Measurements from ENCODE around the gene CCDC47.

DNA sequence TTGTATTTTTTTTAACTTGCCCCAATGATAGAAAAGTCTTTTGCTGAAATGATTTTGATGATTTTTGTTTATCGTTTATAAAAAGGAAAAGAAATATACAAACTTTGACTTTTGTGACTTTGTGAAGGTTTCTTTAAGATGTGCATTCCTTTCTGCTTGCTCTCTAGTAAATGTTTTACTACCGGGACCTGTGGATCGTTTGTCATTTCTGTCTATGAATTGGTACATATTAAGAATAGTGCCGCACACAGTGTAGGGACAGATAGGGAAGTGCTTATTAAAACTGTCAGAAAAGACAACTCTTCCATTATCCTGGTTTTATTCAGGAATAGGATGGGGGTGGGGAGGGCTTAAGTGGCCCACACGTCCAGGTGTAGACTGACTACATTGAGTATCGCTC lies 45.7 kb upstream of the CCDC47 start:
- TF ChIP-seq, protein P1, sequence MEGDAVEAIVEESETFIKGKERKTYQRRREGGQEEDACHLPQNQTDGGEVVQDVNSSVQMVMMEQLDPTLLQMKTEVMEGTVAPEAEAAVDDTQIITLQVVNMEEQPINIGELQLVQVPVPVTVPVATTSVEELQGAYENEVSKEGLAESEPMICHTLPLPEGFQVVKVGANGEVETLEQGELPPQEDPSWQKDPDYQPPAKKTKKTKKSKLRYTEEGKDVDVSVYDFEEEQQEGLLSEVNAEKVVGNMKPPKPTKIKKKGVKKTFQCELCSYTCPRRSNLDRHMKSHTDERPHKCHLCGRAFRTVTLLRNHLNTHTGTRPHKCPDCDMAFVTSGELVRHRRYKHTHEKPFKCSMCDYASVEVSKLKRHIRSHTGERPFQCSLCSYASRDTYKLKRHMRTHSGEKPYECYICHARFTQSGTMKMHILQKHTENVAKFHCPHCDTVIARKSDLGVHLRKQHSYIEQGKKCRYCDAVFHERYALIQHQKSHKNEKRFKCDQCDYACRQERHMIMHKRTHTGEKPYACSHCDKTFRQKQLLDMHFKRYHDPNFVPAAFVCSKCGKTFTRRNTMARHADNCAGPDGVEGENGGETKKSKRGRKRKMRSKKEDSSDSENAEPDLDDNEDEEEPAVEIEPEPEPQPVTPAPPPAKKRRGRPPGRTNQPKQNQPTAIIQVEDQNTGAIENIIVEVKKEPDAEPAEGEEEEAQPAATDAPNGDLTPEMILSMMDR (IDR thresholded peaks at IDR 0.05): no peak
- no peak for TF ChIP-seq EZH2 (IDR thresholded peaks at IDR 0.05; ENCODE audit: borderline replicate concordance, insufficient read depth, low read depth, low read length, poor library complexity, severe bottlenecking)

All from B cell (primary cell).